MM.1S (cell line): ENCODE results near the gene DNASE2B.
"Not testable (repeated sequence)": the region's sequence is repeated elsewhere in the genome, so short reads cannot be mapped to it uniquely, and the experiment has no call there.

ENCODE experiments used
- EZH2 ChIP-seq: fragments of 300-600 bp; sonication (generic); optimal IDR thresholded peaks from 2 replicates; pipeline ENCODE3; 2017; ENCODE audit warnings: low read depth, mild to moderate bottlenecking, antibody characterized with exemption, low read length, mixed read lengths
- EZH2phosphoT487 ChIP-seq: fragments of 300-600 bp; sonication (generic); IDR thresholded peaks from 2 replicates; pipeline ENCODE4 v1.6.1; 2018; ENCODE audit warnings: antibody characterized with exemption, low read length
- TF ChIP-seq, protein P1 (sequence below): fragments of 300-600 bp; sonication (generic); IDR thresholded peaks from 2 replicates; pipeline ENCODE4 v1.5.1; 2016; ENCODE audit warnings: antibody characterized with exemption, low read length, mixed read lengths

DNA sequence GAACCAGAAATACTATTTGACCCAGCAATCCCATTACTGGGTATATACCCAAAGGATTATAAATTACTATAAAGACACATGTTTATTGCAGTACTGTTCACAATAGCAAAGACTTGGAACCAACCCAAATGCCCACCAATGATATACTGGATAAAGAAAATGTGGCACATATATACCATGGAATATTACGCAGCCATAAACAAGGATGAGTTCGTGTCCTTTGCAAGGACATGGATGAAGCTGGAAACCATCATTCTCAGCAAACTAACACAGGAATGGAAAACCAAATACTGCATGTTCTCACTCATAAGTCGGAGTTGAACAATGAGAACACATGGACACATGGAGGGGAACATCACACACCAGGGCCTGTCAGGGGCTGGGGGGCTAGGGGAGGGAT is 50.4 kb downstream of the DNASE2B start:
- TF ChIP-seq, protein P1, sequence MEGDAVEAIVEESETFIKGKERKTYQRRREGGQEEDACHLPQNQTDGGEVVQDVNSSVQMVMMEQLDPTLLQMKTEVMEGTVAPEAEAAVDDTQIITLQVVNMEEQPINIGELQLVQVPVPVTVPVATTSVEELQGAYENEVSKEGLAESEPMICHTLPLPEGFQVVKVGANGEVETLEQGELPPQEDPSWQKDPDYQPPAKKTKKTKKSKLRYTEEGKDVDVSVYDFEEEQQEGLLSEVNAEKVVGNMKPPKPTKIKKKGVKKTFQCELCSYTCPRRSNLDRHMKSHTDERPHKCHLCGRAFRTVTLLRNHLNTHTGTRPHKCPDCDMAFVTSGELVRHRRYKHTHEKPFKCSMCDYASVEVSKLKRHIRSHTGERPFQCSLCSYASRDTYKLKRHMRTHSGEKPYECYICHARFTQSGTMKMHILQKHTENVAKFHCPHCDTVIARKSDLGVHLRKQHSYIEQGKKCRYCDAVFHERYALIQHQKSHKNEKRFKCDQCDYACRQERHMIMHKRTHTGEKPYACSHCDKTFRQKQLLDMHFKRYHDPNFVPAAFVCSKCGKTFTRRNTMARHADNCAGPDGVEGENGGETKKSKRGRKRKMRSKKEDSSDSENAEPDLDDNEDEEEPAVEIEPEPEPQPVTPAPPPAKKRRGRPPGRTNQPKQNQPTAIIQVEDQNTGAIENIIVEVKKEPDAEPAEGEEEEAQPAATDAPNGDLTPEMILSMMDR = not testable (repeated sequence)
- TF ChIP-seq EZH2phosphoT487, EZH2: not testable (repeated sequence)
